ENCODE measurements around the gene SLC26A2. TPM values are rescaled to one million over a fixed set of nuclear protein-coding genes. Genes with fewer than 3 reads are reported as not detected.
A peak's percentile ranks its signal among the peaks of the same experiment; 100 is the strongest.

Gene SLC26A2
- 6.6 TPM for polyA plus RNA-seq (2013)

- H3K36me3 ChIP-seq (ENCODE audit: control insufficient read depth in 4 of 4, insufficient read depth in 4 of 4, low read length in 3 of 4): peaks cover 0 to 3% (median under 1%) of the 10 kb centered on the region in 4 experiments
- POLR2A ChIA-PET: interaction anchor here (1.2 kb wide), 1 partner anchor 40 kb away, joined by 3 read pairs; the partner anchor contains the start of genes HMGXB3 and TIGD6
- WGBS (ENCODE audit: insufficient coverage): 0% methylated on average over 76 of the region's 84 CpGs
- peaks cover 0 to 23% (median 22%) of the 10 kb centered on the region in 4 experiments for H3K4me1 ChIP-seq (ENCODE audit: control extremely low read depth in 1 of 4, control insufficient read depth in 4 of 4, insufficient read depth in 4 of 4, low read length in 3 of 4)
- H3K27ac ChIP-seq (ENCODE audit: insufficient read depth in 1 of 2, low read depth in 1 of 2, low read length in 2 of 2, poor library complexity in 1 of 2, severe bottlenecking in 2 of 2): peak within 1 kb of the TSS; percentile 33 to 83
- CTCF ChIA-PET: interaction anchor here (1.0 to 16.1 kb wide), 6 partner anchors 24 to 123 kb away, joined by 3 to 305 read pairs (median 4); no protein-coding TSS in a partner anchor
- no peaks in the 10 kb centered on the region for H3K9me3 ChIP-seq (ENCODE audit: control extremely low read depth in 1 of 5, control insufficient read depth in 4 of 5, insufficient read depth in 2 of 5, low read depth in 1 of 5, low read length in 4 of 5)
- no peaks in the 10 kb centered on the region for H3K27me3 ChIP-seq (replicated peaks in 2 of 5; ENCODE audit: control insufficient read depth in 4 of 5, insufficient read depth in 5 of 5, low read length in 4 of 5)
- peak within 1 kb of the TSS; percentile 48 to 86 (median 78) for H3K4me3 ChIP-seq (ENCODE audit: control insufficient read depth in 1 of 7, extremely low read depth in 1 of 7, insufficient read depth in 4 of 7, low read depth in 2 of 7, low read length in 6 of 7)
- peak; percentile 95 to 96 (median 96) for DNase-seq
These were observed at the start of gene SLC26A2 for GRCh38 chr5:149960272-149961185. Gene SLC26A2, plus strand, starts transcription at chr5:149960758. Its CDS starts 16,895 bp downstream, at chr5:149977653.

GRCh38 chr5:149911031-149911430, 49.5 kb upstream of the SLC26A2 start:
- WGBS (ENCODE audit: insufficient coverage): 100% methylated on average over 1 of the region's 1 CpG
- H3K9me3 ChIP-seq (ENCODE audit: control extremely low read depth in 1 of 5, control insufficient read depth in 4 of 5, insufficient read depth in 2 of 5, low read depth in 1 of 5, low read length in 4 of 5): no peaks in the 10 kb centered on the region

GRCh38 chr5:149912226-149912871, 48.2 kb upstream of the SLC26A2 start:
- Histone ChIP-seq H3K9me3 (ENCODE audit: control extremely low read depth in 1 of 5, control insufficient read depth in 4 of 5, insufficient read depth in 2 of 5, low read depth in 1 of 5, low read length in 4 of 5) (no peaks in the 10 kb centered on the region), H3K36me3 (ENCODE audit: control insufficient read depth in 4 of 4, insufficient read depth in 4 of 4, low read length in 3 of 4) (no peaks in the 10 kb centered on the region), H3K27me3 (replicated peaks in 2 of 5; ENCODE audit: control insufficient read depth in 4 of 5, insufficient read depth in 5 of 5, low read length in 4 of 5) (no peaks in the 10 kb centered on the region), H3K27ac (ENCODE audit: insufficient read depth in 1 of 2, low read depth in 1 of 2, low read length in 2 of 2, poor library complexity in 1 of 2, severe bottlenecking in 2 of 2) (no peak overlapping the region), H3K4me1 (ENCODE audit: control extremely low read depth in 1 of 4, control insufficient read depth in 4 of 4, insufficient read depth in 4 of 4, low read length in 3 of 4) (peaks cover 0 to 9% (median 6%) of the 10 kb centered on the region in 4 experiments), H3K4me3 (ENCODE audit: control insufficient read depth in 1 of 7, extremely low read depth in 1 of 7, insufficient read depth in 4 of 7, low read depth in 2 of 7, low read length in 6 of 7) (no peak overlapping the region)
- CTCF ChIA-PET: interaction anchor here (0.7 to 1.6 kb wide), 5 partner anchors 10 to 681 kb away, joined by 3 to 6 read pairs (median 4); partner anchors contain the start of gene SLC26A2
- 86% methylated on average over 1 of the region's 3 CpGs for WGBS (ENCODE audit: insufficient coverage)
- POLR2A ChIA-PET: no interaction called here
- DNase-seq: peak in 2 of 3 donors; percentile 14 to 43

More at GRCh38 chr5:149911031-149911430, 49.5 kb upstream of the SLC26A2 start:
- DNase-seq: no peak
- peaks cover 0 to 9% (median 6%) of the 10 kb centered on the region in 4 experiments for H3K4me1 ChIP-seq (ENCODE audit: control extremely low read depth in 1 of 4, control insufficient read depth in 4 of 4, insufficient read depth in 4 of 4, low read length in 3 of 4)
- CTCF ChIA-PET: interaction anchor here (0.7 kb wide), 2 partner anchors 26 to 48 kb away, joined by 3 read pairs; no protein-coding TSS in a partner anchor
- H3K27ac ChIP-seq (ENCODE audit: insufficient read depth in 1 of 2, low read depth in 1 of 2, low read length in 2 of 2, poor library complexity in 1 of 2, severe bottlenecking in 2 of 2): no peak overlapping the region
- POLR2A ChIA-PET: no interaction called here
- no peaks in the 10 kb centered on the region for H3K36me3 ChIP-seq (ENCODE audit: control insufficient read depth in 4 of 4, insufficient read depth in 4 of 4, low read length in 3 of 4)
- no peaks in the 10 kb centered on the region for H3K27me3 ChIP-seq (replicated peaks in 2 of 5; ENCODE audit: control insufficient read depth in 4 of 5, insufficient read depth in 5 of 5, low read length in 4 of 5)
- no peak overlapping the region for H3K4me3 ChIP-seq (ENCODE audit: control insufficient read depth in 1 of 7, extremely low read depth in 1 of 7, insufficient read depth in 4 of 7, low read depth in 2 of 7, low read length in 6 of 7)

GRCh38 chr5:149913436-149914419, 46.8 kb upstream of the SLC26A2 start:
- no peaks in the 10 kb centered on the region for H3K27me3 ChIP-seq (replicated peaks in 2 of 5; ENCODE audit: control insufficient read depth in 4 of 5, insufficient read depth in 5 of 5, low read length in 4 of 5)
- peak in 2 of 3 donors; percentile 32 to 53 for DNase-seq
- H3K4me3 ChIP-seq (ENCODE audit: control insufficient read depth in 1 of 7, extremely low read depth in 1 of 7, insufficient read depth in 4 of 7, low read depth in 2 of 7, low read length in 6 of 7): no peak overlapping the region
- 77% methylated on average over 6 of the region's 7 CpGs for WGBS (ENCODE audit: insufficient coverage)
- ChIA-PET CTCF (interaction anchor here (0.9 to 1.6 kb wide), 5 partner anchors 31 to 79 kb away, joined by 3 to 6 read pairs (median 4); partner anchors contain the start of genes PDE6A and SLC26A2), POLR2A (interaction anchor here (0.6 kb wide), 1 partner anchor 48 kb away, joined by 5 read pairs; no protein-coding TSS in a partner anchor)
- H3K4me1 ChIP-seq (ENCODE audit: control extremely low read depth in 1 of 4, control insufficient read depth in 4 of 4, insufficient read depth in 4 of 4, low read length in 3 of 4): peaks cover 0 to 9% (median 6%) of the 10 kb centered on the region in 4 experiments
- no peaks in the 10 kb centered on the region for H3K36me3 ChIP-seq (ENCODE audit: control insufficient read depth in 4 of 4, insufficient read depth in 4 of 4, low read length in 3 of 4)
- H3K27ac ChIP-seq (ENCODE audit: insufficient read depth in 1 of 2, low read depth in 1 of 2, low read length in 2 of 2, poor library complexity in 1 of 2, severe bottlenecking in 2 of 2): no peak overlapping the region
- H3K9me3 ChIP-seq (ENCODE audit: control extremely low read depth in 1 of 5, control insufficient read depth in 4 of 5, insufficient read depth in 2 of 5, low read depth in 1 of 5, low read length in 4 of 5): no peaks in the 10 kb centered on the region

- no peaks in the 10 kb centered on the region for H3K36me3 ChIP-seq (ENCODE audit: control insufficient read depth in 4 of 4, insufficient read depth in 4 of 4, low read length in 3 of 4)
- DNase-seq: no peak
- H3K9me3 ChIP-seq (ENCODE audit: control extremely low read depth in 1 of 5, control insufficient read depth in 4 of 5, insufficient read depth in 2 of 5, low read depth in 1 of 5, low read length in 4 of 5): no peaks in the 10 kb centered on the region
- CTCF ChIA-PET: interaction anchor here (0.5 to 1.4 kb wide), 4 partner anchors 10 to 223 kb away, joined by 3 to 4 read pairs (median 3); no protein-coding TSS in a partner anchor
- H3K27ac ChIP-seq (ENCODE audit: insufficient read depth in 1 of 2, low read depth in 1 of 2, low read length in 2 of 2, poor library complexity in 1 of 2, severe bottlenecking in 2 of 2): no peak overlapping the region
- no peaks in the 10 kb centered on the region for H3K27me3 ChIP-seq (replicated peaks in 2 of 5; ENCODE audit: control insufficient read depth in 4 of 5, insufficient read depth in 5 of 5, low read length in 4 of 5)
- WGBS (ENCODE audit: insufficient coverage): 98% methylated on average over 6 of the region's 7 CpGs
- peaks cover 0 to 9% (median 6%) of the 10 kb centered on the region in 4 experiments for H3K4me1 ChIP-seq (ENCODE audit: control extremely low read depth in 1 of 4, control insufficient read depth in 4 of 4, insufficient read depth in 4 of 4, low read length in 3 of 4)
- POLR2A ChIA-PET: no interaction called here
- no peak overlapping the region for H3K4me3 ChIP-seq (ENCODE audit: control insufficient read depth in 1 of 7, extremely low read depth in 1 of 7, insufficient read depth in 4 of 7, low read depth in 2 of 7, low read length in 6 of 7)
These were observed 44.9 kb upstream of the SLC26A2 start for GRCh38 chr5:149915392-149916260.
